HepG2 (cell line): ENCODE data around the gene N4BP2.

Source experiments
- BHLHE40 ChIP-seq: IDR thresholded peaks from 2 replicates; pipeline ENCODE4 v1.6.1; 2011; ENCODE audit warnings: low read length, improper control_type of control experiment
- CTCF ChIP-seq: sonication (generic); formaldehyde crosslinking; IDR thresholded peaks from 2 replicates; pipeline ENCODE4 v1.5.0; 2020; ENCODE audit warnings: mild to moderate bottlenecking, missing genetic modification reagents, moderate library complexity
- SRF ChIP-seq: IDR thresholded peaks from 2 replicates; pipeline ENCODE4 v1.6.1; 2011; ENCODE audit warnings: mild to moderate bottlenecking, low read depth, low read length, moderate library complexity
- ZNF253 ChIP-seq: sonication (generic); formaldehyde crosslinking; IDR thresholded peaks from 2 replicates; pipeline ENCODE4 v1.8.0; 2022; ENCODE audit warnings: mild to moderate bottlenecking, missing genetic modification reagents, borderline replicate concordance

GRCh38 chr4:40190465-40190864, 133.8 kb downstream of the N4BP2 start:
- TF ChIP-seq ZNF253 (no peak), SRF (no peak), BHLHE40 (no peak), CTCF (CRISPR knock-in tag) (no peak)
